WTC11 (cell line): ENCODE results near the gene CELF2. TPM values are rescaled to one million over a fixed set of nuclear protein-coding genes. Genes with fewer than 3 reads are reported as not detected.

Experiments
- ATAC-seq: fragments of 200-7000 bp; cut with Tn5 transposase; 2 replicates; pipeline ENCODE4 v1.10.0; 2021; ENCODE audit warnings: mild to moderate bottlenecking, moderate library complexity
- CTCF ChIA-PET: fragments of 300-600 bp; sonication (Branson Sonifier 250); formaldehyde crosslinking; loops from one replicate; lab custom pipeline; 2021; ENCODE audit warnings: antibody characterized with exemption; lab: Charles Lee
- POLR2A ChIA-PET: fragments of 350-600 bp; sonication (Branson Sonifier 250); formaldehyde crosslinking; loops from one replicate; lab custom pipeline; 2021; ENCODE audit warnings: antibody characterized with exemption; lab: Charles Lee
- DNase-seq: peaks from one replicate; pipeline ENCODE4 v3.0.0; 2021; ENCODE audit warnings: low spot score
- H3K27ac Mint-ChIP-seq: 2 replicates; pipeline ENCODE4 v1.8.0; 2021; ENCODE audit warnings: mixed read lengths
- H3K27me3 Mint-ChIP-seq: 2 replicates; pipeline ENCODE4 v1.8.0; 2021; ENCODE audit warnings: low read depth, mild to moderate bottlenecking, moderate library complexity, mixed read lengths
- H3K36me3 Mint-ChIP-seq: 2 replicates; pipeline ENCODE4 v1.8.0; 2021; ENCODE audit warnings: mixed read lengths
- H3K4me1 Mint-ChIP-seq: 2 replicates; pipeline ENCODE4 v1.8.0; 2022; ENCODE audit warnings: mixed read lengths
- H3K4me3 Mint-ChIP-seq: 2 replicates; pipeline ENCODE4 v1.8.0; 2021; ENCODE audit warnings: mild to moderate bottlenecking, moderate library complexity, mixed read lengths
- H3K9me3 Mint-ChIP-seq: 2 replicates; pipeline ENCODE4 v1.8.0; 2021; ENCODE audit warnings: mixed read lengths
- CBFB ChIP-seq: sonication (generic); formaldehyde crosslinking; IDR thresholded peaks from 2 replicates; pipeline ENCODE4 v1.8.1; 2022; ENCODE audit warnings: mild to moderate bottlenecking, low read depth, missing genetic modification reagents
- CREM ChIP-seq: sonication (generic); formaldehyde crosslinking; IDR thresholded peaks from 2 replicates; pipeline ENCODE4 v1.8.1; 2022; ENCODE audit warnings: mild to moderate bottlenecking, missing genetic modification reagents, moderate library complexity
- ELF4 ChIP-seq: sonication (generic); formaldehyde crosslinking; IDR thresholded peaks from 2 replicates; pipeline ENCODE4 v1.8.1; 2022; ENCODE audit warnings: low read depth, mild to moderate bottlenecking, moderate library complexity, missing genetic modification reagents
- ETV6 ChIP-seq: sonication (generic); formaldehyde crosslinking; IDR thresholded peaks from 2 replicates; pipeline ENCODE4 v1.8.1; 2022; ENCODE audit warnings: mild to moderate bottlenecking, missing genetic modification reagents
- FOXJ3 ChIP-seq: sonication (generic); formaldehyde crosslinking; IDR thresholded peaks from 2 replicates; pipeline ENCODE4 v1.9.0; 2021; ENCODE audit warnings: missing genetic modification reagents, mild to moderate bottlenecking, borderline replicate concordance
- FOXK1 ChIP-seq: sonication (generic); formaldehyde crosslinking; IDR thresholded peaks from 2 replicates; pipeline ENCODE4 v1.8.0; 2022; ENCODE audit warnings: mild to moderate bottlenecking, moderate library complexity, missing genetic modification reagents
- GTF2I ChIP-seq: fragments of 250-450 bp; sonication (Bioruptor Pico); conservative IDR thresholded peaks from 2 replicates; pipeline ENCODE4 v1.4.0; 2021; ENCODE audit warnings: mild to moderate bottlenecking
- HMGA2 ChIP-seq: fragments of 250-450 bp; sonication (Bioruptor Pico); IDR thresholded peaks from 2 replicates; pipeline ENCODE4 v1.4.0; 2021; ENCODE audit warnings: mild to moderate bottlenecking, moderate library complexity
- MXD4 ChIP-seq: fragments of 250-450 bp; sonication (Bioruptor Pico); IDR thresholded peaks from 2 replicates; pipeline ENCODE4 v1.8.0; 2021; ENCODE audit warnings: mild to moderate bottlenecking, moderate library complexity, borderline replicate concordance
- NR3C1 ChIP-seq: sonication (generic); formaldehyde crosslinking; conservative IDR thresholded peaks from 2 replicates; pipeline ENCODE4 v1.8.1; 2023; ENCODE audit warnings: low read depth, mild to moderate bottlenecking, missing genetic modification reagents
- PRRX2 ChIP-seq: fragments of 250-450 bp; sonication (Bioruptor Pico); IDR thresholded peaks from 2 replicates; pipeline ENCODE4 v1.8.0; 2021; ENCODE audit warnings: mild to moderate bottlenecking
- ZBTB21 ChIP-seq: sonication (generic); formaldehyde crosslinking; IDR thresholded peaks from 2 replicates; pipeline ENCODE4 v1.8.1; 2023; ENCODE audit warnings: mild to moderate bottlenecking, missing genetic modification reagents, borderline replicate concordance
- ZNF138 ChIP-seq: sonication (generic); formaldehyde crosslinking; conservative IDR thresholded peaks from 2 replicates; pipeline ENCODE4 v1.8.1; 2022; ENCODE audit warnings: mild to moderate bottlenecking, moderate library complexity, missing genetic modification reagents
- total RNA-seq: library from RNA; stranded (reverse); gene quantifications from 3 replicates; pipeline ENCODE4 v1.2.3, GENCODE V29; 2021
- TF ChIP-seq, protein P1 (sequence below): fragments of 250-450 bp; sonication (Bioruptor Pico); IDR thresholded peaks from 2 replicates; pipeline ENCODE4 v1.9.0; 2021; ENCODE audit warnings: mild to moderate bottlenecking
- TF ChIP-seq, protein P2 (sequence below): sonication (generic); formaldehyde crosslinking; IDR thresholded peaks from 2 replicates; pipeline ENCODE4 v1.8.1; 2023; ENCODE audit warnings: mild to moderate bottlenecking, missing genetic modification reagents
- TF ChIP-seq, protein P3 (sequence below): fragments of 250-450 bp; sonication (Bioruptor Pico); IDR thresholded peaks from 2 replicates; pipeline ENCODE4 v1.9.0; 2021; ENCODE audit warnings: moderate library complexity, mild to moderate bottlenecking, inconsistent platforms, borderline replicate concordance
- TF ChIP-seq, protein P4 (sequence below): sonication (generic); formaldehyde crosslinking; IDR thresholded peaks from 2 replicates; pipeline ENCODE4 v1.8.1; 2022; ENCODE audit warnings: missing genetic modification reagents, borderline replicate concordance
- TF ChIP-seq, protein P5 (sequence below): sonication (generic); formaldehyde crosslinking; IDR thresholded peaks from 2 replicates; pipeline ENCODE4 v1.8.0; 2022; ENCODE audit warnings: mild to moderate bottlenecking, missing genetic modification reagents
- TF ChIP-seq, protein P6 (sequence below): fragments of 250-450 bp; sonication (Bioruptor Pico); IDR thresholded peaks from 2 replicates; pipeline ENCODE4 v1.9.0; 2021; ENCODE audit warnings: mild to moderate bottlenecking, borderline replicate concordance
- TF ChIP-seq, protein P7 (sequence below): fragments of 250-450 bp; sonication (Bioruptor Pico); IDR thresholded peaks from 2 replicates; pipeline ENCODE4 v1.9.0; 2021; ENCODE audit warnings: mild to moderate bottlenecking

The CELF2 gene
- total RNA-seq, 1 experiment from 2014 or later: 24.6 TPM

DNA sequence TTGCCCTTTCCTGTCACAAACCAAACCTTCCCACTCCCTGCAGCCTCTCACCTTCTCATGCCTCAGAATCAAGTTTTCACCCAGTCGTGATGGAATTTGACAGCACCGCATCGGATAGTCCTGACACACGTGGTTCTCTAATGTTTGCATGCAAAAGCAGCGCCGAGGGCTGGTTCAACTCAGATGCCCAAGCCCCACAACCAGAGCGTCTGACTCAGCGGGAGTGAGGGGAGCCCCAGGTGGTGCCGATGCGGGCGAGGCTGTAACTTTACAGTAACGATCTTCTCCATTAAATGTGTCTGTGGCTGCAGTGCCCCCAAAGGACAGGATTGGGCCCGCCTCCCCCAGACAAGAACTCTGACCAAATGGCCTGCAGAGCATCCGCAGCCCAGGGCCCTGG is 284.5 kb downstream of the CELF2 start (continued):
- TF ChIP-seq, protein P1, sequence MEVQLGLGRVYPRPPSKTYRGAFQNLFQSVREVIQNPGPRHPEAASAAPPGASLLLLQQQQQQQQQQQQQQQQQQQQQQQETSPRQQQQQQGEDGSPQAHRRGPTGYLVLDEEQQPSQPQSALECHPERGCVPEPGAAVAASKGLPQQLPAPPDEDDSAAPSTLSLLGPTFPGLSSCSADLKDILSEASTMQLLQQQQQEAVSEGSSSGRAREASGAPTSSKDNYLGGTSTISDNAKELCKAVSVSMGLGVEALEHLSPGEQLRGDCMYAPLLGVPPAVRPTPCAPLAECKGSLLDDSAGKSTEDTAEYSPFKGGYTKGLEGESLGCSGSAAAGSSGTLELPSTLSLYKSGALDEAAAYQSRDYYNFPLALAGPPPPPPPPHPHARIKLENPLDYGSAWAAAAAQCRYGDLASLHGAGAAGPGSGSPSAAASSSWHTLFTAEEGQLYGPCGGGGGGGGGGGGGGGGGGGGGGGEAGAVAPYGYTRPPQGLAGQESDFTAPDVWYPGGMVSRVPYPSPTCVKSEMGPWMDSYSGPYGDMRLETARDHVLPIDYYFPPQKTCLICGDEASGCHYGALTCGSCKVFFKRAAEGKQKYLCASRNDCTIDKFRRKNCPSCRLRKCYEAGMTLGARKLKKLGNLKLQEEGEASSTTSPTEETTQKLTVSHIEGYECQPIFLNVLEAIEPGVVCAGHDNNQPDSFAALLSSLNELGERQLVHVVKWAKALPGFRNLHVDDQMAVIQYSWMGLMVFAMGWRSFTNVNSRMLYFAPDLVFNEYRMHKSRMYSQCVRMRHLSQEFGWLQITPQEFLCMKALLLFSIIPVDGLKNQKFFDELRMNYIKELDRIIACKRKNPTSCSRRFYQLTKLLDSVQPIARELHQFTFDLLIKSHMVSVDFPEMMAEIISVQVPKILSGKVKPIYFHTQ (CRISPR knock-in tag): no peak
- TF ChIP-seq PRRX2 (CRISPR knock-in tag): no peak
- TF ChIP-seq ETV6 (CRISPR knock-in tag): no peak
- no peak for TF ChIP-seq ELF4 (CRISPR knock-in tag)
- TF ChIP-seq, protein P2, sequence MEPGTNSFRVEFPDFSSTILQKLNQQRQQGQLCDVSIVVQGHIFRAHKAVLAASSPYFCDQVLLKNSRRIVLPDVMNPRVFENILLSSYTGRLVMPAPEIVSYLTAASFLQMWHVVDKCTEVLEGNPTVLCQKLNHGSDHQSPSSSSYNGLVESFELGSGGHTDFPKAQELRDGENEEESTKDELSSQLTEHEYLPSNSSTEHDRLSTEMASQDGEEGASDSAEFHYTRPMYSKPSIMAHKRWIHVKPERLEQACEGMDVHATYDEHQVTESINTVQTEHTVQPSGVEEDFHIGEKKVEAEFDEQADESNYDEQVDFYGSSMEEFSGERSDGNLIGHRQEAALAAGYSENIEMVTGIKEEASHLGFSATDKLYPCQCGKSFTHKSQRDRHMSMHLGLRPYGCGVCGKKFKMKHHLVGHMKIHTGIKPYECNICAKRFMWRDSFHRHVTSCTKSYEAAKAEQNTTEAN: no peak

DNA sequence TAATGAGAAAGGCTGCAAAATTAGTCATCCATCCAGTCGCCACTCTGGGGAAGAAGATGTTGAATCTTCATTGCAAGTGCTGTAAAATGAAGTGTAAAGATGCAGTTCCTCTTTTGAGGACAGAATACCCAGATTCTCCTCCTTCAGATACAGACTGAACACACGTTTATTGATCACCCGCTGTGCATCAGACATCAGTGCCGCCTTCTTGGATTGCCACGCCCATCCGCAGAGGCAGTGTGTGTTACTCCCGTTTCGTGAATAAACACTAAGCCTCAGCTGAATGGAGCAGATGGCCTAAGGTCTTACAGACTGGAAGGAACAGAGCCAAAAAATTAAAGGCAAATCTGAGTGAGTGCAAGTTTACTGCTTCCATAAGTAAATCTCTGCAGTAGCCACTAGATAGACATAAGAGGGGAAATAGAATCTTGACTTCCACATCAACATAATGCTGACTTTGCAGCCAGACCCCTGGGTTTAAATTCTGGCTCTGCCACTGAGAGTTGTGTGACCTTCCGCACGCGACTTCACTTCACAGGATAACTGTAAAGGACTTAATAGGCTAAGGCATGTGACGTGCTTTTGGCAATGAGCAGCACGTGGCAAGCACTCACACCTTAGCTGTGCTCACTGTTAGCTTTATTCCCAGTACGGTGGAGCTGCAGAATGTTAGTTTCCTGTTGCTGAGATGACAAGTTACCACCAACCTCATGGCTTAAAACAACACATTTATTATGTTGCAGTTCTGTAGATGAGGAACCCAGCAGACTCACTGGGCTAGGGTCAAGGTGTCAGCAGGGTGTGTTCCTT is 285.9 kb downstream of the CELF2 start:
- no peaks in the 10 kb centered on the region; the same call in 1 of the 2 replicates for H3K27me3 Mint-ChIP-seq
- DNase-seq: no peak
- no peak overlapping the region for H3K4me3 Mint-ChIP-seq
- peaks cover 30% of the 10 kb centered on the region for H3K36me3 Mint-ChIP-seq
- peaks cover 33% of the 10 kb centered on the region for H3K9me3 Mint-ChIP-seq
- TF ChIP-seq, protein P3, sequence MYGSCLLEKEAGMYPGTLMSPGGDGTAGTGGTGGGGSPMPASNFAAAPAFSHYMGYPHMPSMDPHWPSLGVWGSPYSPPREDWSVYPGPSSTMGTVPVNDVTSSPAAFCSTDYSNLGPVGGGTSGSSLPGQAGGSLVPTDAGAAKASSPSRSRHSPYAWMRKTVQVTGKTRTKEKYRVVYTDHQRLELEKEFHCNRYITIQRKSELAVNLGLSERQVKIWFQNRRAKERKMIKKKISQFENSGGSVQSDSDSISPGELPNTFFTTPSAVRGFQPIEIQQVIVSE (CRISPR knock-in tag): no peak
- TF ChIP-seq FOXJ3 (CRISPR knock-in tag): no peak
- TF ChIP-seq, protein P4, sequence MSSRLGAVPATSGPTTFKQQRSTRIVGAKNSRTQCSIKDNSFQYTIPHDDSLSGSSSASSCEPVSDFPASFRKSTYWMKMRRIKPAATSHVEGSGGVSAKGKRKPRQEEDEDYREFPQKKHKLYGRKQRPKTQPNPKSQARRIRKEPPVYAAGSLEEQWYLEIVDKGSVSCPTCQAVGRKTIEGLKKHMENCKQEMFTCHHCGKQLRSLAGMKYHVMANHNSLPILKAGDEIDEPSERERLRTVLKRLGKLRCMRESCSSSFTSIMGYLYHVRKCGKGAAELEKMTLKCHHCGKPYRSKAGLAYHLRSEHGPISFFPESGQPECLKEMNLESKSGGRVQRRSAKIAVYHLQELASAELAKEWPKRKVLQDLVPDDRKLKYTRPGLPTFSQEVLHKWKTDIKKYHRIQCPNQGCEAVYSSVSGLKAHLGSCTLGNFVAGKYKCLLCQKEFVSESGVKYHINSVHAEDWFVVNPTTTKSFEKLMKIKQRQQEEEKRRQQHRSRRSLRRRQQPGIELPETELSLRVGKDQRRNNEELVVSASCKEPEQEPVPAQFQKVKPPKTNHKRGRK (CRISPR knock-in tag): no peak
- TF ChIP-seq ZBTB21 (CRISPR knock-in tag): no peak
- TF ChIP-seq, protein P5, sequence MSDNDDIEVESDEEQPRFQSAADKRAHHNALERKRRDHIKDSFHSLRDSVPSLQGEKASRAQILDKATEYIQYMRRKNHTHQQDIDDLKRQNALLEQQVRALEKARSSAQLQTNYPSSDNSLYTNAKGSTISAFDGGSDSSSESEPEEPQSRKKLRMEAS (CRISPR knock-in tag): no peak
- POLR2A ChIA-PET: interaction anchor here (0.5 kb wide), 1 partner anchor 139 kb away, joined by 3 read pairs; no protein-coding TSS in a partner anchor
- H3K4me1 Mint-ChIP-seq: peaks cover 4% of the 10 kb centered on the region
- H3K27ac Mint-ChIP-seq: no peak overlapping the region
- CTCF ChIA-PET: no interaction called here
- no peak for ATAC-seq

DNA sequence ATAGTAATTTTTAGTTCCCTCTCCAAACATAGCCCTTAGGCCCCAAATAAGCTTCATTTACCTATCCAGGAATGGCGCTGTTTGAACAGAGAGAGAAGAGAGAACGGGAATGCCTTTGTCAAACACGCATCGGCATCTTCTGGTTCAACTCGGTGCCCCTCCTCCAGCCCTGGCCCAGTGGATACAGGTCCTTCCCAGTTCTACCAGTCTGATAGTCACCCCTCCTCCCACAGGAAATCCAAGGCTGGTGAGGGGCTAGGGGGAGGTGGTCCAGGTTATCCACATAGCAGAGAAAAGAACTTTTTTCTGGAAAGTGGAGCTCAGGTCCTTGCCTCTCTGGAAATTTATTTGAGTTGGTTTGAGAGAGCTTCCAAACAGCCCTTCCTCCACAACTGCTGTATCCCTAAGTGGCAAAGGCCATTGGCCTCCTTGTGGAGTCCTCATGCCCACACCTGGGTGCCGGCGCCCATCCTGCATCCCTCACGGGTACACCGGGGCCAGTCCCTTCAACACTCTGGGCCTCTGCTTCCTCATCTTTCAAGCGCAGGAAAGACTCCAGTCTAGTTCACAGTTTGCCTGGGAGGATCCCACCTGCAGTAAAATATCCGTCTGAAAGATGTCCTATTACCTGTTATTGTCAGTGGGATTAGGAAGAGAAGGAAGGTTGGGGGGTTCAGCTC is 287.4 kb downstream of the CELF2 start:
- DNase-seq (no peak), ATAC-seq (no peak)
- Mint-ChIP-seq H3K36me3 (peaks cover 41% of the 10 kb centered on the region), H3K9me3 (peaks cover 46% of the 10 kb centered on the region), H3K4me3 (no peak overlapping the region), H3K27me3 (no peaks in the 10 kb centered on the region; the same call in 1 of the 2 replicates), H3K4me1 (peaks cover 4% of the 10 kb centered on the region), H3K27ac (no peak overlapping the region)
- ChIA-PET CTCF (no interaction called here), POLR2A (no interaction called here)
- TF ChIP-seq MXD4 (CRISPR knock-in tag) (no peak), CREM (CRISPR knock-in tag) (no peak), CBFB (no peak), HMGA2 (CRISPR knock-in tag) (no peak), NR3C1 (CRISPR knock-in tag) (no peak), FOXK1 (CRISPR knock-in tag) (no peak), GTF2I (no peak), ZNF138 (CRISPR knock-in tag) (no peak)
- TF ChIP-seq, protein P6, sequence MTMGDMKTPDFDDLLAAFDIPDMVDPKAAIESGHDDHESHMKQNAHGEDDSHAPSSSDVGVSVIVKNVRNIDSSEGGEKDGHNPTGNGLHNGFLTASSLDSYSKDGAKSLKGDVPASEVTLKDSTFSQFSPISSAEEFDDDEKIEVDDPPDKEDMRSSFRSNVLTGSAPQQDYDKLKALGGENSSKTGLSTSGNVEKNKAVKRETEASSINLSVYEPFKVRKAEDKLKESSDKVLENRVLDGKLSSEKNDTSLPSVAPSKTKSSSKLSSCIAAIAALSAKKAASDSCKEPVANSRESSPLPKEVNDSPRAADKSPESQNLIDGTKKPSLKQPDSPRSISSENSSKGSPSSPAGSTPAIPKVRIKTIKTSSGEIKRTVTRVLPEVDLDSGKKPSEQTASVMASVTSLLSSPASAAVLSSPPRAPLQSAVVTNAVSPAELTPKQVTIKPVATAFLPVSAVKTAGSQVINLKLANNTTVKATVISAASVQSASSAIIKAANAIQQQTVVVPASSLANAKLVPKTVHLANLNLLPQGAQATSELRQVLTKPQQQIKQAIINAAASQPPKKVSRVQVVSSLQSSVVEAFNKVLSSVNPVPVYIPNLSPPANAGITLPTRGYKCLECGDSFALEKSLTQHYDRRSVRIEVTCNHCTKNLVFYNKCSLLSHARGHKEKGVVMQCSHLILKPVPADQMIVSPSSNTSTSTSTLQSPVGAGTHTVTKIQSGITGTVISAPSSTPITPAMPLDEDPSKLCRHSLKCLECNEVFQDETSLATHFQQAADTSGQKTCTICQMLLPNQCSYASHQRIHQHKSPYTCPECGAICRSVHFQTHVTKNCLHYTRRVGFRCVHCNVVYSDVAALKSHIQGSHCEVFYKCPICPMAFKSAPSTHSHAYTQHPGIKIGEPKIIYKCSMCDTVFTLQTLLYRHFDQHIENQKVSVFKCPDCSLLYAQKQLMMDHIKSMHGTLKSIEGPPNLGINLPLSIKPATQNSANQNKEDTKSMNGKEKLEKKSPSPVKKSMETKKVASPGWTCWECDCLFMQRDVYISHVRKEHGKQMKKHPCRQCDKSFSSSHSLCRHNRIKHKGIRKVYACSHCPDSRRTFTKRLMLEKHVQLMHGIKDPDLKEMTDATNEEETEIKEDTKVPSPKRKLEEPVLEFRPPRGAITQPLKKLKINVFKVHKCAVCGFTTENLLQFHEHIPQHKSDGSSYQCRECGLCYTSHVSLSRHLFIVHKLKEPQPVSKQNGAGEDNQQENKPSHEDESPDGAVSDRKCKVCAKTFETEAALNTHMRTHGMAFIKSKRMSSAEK (CRISPR knock-in tag): no peak
- TF ChIP-seq, protein P7, sequence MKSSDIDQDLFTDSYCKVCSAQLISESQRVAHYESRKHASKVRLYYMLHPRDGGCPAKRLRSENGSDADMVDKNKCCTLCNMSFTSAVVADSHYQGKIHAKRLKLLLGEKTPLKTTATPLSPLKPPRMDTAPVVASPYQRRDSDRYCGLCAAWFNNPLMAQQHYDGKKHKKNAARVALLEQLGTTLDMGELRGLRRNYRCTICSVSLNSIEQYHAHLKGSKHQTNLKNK (CRISPR knock-in tag): no peak
